Iris pigment epithelial cell (primary cell): ENCODE measurements around the gene AHDC1.
"Not testable (repeated sequence)": the region's sequence is repeated elsewhere in the genome, so short reads cannot be mapped to it uniquely, and the experiment has no call there.

ENCODE experiments used
- DNase-seq: peaks from one replicate; pipeline ENCODE4 v3.0.0-alpha.2; 2011; ENCODE audit warnings: low read depth

Gene AHDC1, protein sequence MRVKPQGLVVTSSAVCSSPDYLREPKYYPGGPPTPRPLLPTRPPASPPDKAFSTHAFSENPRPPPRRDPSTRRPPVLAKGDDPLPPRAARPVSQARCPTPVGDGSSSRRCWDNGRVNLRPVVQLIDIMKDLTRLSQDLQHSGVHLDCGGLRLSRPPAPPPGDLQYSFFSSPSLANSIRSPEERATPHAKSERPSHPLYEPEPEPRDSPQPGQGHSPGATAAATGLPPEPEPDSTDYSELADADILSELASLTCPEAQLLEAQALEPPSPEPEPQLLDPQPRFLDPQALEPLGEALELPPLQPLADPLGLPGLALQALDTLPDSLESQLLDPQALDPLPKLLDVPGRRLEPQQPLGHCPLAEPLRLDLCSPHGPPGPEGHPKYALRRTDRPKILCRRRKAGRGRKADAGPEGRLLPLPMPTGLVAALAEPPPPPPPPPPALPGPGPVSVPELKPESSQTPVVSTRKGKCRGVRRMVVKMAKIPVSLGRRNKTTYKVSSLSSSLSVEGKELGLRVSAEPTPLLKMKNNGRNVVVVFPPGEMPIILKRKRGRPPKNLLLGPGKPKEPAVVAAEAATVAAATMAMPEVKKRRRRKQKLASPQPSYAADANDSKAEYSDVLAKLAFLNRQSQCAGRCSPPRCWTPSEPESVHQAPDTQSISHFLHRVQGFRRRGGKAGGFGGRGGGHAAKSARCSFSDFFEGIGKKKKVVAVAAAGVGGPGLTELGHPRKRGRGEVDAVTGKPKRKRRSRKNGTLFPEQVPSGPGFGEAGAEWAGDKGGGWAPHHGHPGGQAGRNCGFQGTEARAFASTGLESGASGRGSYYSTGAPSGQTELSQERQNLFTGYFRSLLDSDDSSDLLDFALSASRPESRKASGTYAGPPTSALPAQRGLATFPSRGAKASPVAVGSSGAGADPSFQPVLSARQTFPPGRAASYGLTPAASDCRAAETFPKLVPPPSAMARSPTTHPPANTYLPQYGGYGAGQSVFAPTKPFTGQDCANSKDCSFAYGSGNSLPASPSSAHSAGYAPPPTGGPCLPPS (N-terminal part only)

DNA sequence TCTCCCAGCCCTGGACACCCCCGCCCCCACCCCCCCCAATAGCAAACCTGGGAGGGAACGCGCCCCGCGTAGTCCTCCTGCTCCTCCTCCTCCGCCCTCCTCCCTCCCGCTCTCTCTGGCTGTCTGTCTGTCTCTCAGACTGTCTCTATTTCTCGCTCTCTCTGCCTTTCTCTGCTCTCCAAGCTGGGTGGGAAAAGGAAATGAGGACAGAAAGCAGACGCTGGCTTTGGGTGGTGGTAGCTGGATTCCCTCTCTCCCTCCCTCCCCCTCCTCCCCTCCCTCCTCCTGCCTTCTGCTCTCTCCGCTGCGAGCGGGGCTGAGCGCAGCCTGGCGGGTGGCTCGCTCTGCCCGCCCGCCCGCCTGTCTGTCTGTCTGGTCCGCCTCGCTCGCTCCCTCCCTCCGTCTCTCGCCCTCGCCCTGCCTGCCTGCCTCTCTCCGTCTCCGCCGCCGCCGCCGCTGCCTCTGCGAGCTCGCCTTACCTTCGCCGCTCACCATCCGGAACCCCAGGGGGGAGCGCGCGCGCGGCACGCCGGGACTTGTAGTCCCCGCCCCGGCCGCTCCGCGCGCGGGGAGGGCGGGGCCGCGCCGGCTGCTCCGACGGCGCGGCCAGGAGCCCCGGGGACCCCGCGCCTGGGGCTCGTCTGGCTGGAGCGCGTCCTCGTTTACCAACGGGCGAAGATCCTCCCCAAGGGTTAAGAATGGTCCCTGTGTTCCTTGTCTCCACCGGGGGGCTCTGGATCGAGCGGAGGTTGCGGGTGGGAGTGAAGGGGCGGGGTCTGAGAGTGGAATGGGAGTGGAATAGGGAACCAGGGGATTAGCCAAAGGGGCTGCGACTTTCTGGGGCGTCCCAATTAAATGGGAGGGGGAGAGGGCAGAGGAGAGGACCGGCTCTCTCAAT is at the start of gene AHDC1:
AHDC1 (minus strand) TSS at position 464 of the 898 bp plus-strand sequence. CDS start 52,029 bp downstream, outside the sequence.
- DNase-seq: peak; percentile 95

DNA sequence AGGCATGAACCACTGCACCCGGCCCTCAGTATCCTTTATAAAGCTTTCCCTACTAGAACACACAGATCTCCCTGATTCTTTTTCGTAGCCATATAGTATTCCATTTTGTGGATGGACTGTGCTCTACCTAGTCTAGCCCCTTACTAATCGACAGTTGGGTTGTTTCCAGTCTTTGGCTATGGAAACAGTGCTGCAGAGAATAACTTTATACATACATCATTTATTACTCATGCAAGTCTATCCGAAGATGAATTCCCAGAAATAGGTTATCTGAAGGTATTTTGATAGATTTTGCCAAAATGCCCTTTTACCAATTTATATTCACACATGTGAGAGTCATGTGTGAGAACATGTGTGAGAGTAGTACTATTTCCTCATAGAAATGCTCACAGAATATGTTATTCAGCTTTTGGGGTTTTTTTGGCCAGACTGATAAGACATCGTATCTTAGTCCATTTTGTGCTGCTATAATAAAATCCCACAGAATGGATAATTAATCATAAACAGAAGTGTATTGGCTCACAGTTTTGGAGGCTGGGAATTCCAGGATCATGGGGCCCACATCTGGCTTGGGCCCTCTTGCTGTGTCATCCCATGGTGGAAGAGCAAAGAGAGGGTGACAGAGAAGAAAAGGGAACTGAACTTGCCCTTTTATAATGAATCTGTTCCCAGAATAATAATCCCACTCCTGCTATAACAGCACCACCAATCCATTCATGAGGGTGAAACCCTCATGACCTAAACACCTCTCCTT is 48.3 kb upstream of the AHDC1 start:
- no peak for DNase-seq

DNA sequence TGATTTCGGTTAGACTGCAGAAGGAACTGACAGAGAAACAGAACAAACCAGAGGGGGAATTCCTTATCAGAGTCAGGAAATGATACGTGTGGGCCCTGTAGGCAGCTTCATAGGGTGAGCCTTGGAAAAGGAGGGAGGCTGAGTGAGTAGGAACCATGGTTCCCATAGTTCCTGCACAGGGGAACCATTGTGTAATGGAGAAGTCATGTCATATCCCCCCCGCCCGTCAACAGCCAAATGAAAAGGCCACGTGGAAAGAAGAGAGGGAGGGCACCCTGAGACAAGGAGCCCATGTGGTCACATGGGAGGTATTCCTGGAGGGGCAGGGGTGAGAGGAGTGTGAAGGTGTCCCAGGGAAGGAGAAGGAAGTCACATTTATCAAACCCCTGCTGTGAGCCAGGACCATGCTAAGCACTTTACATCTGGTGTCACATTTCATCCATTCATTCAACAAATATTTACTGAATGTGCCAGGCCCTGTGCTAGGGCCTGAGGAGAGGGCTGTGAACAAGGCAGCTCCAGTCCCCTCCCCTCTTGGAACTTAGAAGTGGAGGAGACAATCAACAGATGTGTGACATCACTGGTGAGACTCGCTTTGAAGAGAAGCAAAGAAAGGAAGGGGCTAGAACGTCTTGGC is 46.7 kb upstream of the AHDC1 start:
- DNase-seq: peak; percentile 59

DNA sequence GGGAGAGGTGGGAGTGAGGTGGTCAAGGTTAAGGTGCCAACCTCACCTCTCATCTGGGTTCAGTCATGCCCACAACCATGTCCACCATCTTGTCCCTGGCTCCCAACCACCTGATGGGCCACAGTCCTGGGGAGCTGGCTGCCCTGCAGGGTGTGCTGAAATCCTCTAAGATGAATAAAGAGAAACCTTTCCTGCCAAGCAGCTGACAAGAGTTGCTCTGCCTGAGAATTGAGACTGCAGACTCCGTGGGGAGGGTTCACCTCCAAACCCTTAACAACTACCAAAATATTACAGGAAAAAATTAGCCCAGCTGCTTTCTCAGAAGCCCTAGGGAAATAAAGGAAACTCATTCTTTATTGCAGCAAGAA is 46.2 kb upstream of the AHDC1 start:
- no peak for DNase-seq

DNA sequence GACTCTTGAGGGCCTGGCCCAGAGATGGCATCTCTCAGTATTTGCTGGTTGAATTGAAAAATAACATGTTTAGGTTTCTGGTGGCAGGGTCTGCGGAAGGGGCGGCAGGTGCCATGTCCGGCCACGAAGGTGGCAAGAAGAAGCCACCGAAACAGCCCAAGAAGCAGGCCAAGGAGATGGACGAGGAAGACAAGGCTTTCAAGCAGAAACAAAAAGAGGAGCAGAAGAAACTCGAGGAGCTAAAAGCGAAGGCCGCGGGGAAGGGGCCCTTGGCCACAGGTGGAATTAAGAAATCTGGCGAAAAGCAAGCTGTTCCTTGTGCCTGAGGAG is 45.3 kb upstream of the AHDC1 start:
- DNase-seq: no peak

DNA sequence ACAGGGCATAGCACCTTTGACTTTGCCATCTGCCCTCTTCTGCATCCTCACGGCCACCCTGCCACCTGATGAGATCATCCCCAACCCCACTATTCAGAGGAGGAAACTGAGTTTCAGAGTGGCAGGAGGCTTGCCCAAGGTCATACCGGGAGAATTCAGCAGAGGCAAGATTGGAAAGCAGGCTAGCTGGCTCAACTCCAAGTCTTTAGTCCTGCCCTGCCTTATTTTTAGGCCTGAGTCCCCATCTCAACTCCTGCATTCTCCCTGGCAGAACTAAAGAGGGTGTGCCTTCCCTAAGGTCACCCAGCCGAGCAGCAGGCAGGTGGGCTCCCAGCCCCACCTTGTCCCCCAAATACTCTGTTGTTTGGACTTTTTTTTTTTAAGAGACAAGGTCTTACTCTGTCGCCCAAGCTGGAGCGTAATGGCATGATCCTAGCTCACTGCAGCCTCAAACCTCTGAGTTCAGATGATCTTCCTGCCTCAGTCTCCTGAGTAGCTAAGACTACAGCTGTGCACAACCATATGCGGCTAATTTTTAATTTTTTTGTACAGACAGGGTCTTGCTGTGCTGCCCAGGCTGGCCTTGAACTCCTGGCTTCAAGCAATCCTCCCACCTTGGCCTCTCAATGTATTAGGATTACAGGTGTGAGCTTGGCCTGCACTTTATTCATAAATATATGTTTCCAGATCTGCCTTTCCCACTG is 44.8 kb upstream of the AHDC1 start:
- no peak for DNase-seq

DNA sequence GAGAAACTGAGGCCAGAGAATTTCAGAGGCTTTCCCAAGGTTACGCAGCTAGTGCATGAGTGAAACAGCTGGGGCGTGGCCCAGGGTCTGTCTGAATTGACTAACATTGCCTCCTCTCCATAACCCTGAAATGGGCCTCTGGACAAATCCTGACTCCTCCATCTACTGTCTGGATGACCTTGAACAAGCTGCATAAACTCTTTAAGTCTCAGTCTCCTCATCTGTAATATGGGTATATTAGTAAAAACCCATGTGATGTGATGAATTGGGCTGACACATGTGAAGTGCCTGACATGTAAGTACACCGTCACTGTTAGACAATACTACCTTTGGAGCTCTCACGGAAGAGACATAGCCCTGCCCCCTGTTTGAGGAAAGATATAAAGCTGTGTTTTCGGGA is 43.4 kb upstream of the AHDC1 start:
- no peak for DNase-seq

DNA sequence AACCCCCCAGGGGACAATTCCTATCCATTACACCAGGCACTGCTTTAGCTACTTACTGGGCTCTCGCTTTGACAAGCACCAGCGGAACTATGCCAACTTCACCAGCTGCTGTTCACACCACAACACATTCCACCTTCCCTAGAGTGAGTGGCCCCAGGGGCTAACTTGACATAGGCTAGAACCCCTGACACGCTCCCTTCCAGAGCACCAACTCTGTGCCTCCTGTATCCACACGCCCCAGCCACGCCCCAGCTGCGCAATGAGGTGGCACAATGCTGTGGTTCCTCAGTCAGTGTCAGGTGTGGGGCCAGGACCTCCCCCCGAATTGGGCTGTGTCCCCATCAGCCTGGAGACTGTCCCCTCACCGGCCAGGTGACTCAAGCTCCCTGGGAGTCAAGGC is 42.7 kb upstream of the AHDC1 start:
- no peak for DNase-seq

DNA sequence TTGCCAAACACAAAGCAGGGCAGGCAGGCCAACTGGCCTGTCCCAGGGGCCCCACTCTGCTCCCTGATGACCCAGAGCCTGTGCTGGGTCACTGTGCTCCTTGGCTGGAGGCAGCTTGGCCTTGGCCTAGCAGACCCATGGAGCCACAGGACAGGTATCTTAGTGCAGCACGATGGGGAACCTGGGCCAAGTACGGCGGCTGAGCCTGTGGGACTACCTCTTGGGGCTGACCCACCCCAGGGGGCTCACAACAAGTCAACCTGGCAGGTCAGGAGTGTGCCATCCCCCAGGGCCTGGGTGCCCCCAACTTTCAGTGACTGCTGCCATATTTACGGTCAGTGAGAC is 41.1 kb upstream of the AHDC1 start:
- no peak for DNase-seq

DNA sequence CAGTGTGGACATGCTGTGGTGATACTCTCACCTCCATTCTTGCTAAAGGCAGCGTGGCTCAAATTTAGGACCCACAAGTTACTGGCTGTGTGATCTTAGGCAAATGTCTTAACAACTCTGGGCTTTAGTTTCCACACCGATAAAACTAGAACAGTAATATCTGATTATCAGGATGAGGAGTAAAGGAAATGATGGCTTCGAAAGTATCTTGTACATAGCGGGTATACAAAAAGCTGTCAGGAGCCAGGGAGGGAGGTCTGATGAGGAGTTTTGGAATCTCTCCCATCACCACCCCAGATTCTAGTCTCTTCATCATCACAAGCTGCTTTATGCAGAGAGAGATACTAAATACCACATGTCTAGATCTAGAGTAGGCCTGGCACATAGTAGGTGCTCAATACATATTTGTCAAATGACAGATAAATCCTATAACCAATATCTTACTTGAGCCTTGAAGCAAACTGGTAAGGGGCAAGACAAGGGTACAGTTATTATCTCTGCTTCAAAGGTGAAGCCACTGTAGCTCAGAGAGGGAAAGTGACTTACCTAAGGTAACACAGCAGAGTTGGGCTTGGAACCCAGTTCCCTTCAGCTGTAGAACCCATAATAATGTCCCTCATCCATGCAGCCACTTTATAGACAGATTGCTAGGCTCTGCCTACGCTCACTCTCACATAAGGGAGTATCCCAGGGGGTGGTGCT is 40.6 kb upstream of the AHDC1 start:
- DNase-seq: no peak

DNA sequence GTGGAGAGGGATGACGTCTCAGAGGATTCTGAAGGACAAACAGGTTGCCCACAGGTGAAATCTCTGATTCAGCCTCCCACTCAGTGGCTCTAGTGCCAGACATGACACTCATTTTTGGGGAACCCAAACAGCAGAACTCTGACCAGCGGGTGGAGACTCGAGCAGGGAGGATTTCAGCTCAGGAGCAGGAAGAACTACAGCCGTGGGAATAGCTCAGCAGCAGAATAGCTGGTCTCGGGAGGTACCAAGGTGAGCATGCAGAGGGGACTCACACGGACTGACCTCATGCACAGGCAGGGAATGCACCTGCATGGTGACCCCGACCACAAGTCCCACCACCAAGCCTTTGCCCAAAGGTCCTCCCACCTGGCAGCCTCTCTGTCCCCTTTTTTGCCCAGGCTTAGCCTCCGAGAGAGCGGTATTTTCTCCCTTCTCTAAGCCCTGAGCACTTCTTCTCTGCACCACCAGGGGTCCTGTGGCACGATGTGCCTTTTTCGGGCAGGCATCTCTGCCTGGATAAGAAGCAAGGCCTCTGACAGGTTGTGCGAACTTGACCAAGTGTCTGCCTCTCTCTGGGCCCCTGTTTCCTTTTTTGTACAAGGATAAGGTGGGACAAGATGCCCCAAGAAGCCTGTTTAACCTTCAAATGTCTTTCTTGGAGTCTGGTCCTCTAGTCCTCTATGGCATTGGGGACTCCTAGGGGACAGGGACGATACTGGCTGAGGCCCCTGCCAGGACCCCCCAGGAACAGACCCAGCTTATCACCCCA is 39.8 kb upstream of the AHDC1 start:
- peak; percentile 62 for DNase-seq

DNA sequence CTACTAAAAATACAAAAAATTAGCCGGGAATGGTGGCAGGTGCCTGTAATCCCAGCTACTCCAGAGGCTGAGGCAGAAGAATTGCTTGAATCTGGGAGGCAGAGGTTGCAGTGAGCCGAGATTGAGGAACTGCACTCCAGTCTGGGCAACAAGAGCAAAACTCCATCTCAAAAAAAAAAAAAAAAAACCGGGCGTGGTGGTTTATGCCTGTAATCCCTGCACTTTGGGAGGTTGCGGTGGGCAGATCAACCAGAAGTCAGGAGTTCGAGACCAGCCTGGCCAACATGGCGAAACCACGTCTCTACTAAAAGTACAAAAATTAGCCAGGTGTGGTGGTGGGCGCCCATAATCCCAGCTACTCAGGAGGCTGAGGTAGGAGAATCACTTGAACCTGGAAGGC is 36.6 kb upstream of the AHDC1 start:
- DNase-seq: not testable (repeated sequence)

DNA sequence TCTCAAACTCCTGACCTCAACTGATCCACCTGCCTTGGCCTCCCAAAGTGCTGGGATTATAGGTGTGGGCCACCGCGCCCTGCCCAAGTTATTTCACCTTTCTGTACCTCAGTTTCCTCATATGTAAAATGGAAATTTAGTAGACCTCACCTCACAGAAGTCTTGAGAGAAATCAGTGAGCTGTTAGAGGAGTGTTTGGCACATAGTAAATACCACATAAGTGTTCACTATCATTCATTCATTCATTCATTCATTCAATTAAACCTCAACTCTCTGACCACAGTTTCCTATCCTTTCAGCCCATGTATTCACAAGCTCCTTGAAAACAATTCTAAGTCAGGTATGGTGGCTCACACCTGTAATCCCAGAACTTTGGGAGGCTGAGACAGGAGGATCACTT is 34.9 kb upstream of the AHDC1 start:
- no peak for DNase-seq

DNA sequence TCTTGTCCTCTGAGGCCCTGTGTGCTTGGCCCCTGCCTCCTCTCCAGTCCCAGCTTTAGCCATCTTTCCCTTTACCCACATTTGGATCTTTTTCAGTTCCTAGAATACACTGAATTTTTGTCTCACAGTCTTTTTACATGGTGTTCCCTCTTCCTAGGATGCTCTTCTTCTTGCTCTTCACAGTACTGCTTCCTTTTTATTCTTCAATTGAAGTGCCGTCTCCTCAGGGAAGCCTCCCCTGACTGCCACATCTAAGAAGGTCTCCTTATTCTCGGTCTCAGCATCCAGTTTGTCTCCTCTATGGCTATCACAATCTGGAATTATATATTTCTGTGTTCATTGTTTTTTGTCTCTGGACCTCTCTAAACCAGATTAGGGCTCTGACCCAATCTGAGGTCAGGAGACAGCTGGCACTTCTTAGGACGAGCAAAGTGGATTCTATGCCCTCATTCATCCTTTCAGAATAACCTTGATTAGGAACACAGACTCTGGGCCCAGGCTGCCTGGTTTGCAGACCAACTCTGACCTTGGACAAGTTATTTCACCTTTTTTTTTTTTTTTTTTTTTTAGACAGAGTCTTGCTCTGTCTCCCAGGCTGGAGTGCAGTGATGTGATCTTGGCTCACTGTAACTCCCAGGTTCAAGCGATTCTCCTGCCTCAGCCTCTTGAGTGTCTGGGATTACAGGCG is 34.2 kb upstream of the AHDC1 start:
- no peak for DNase-seq

DNA sequence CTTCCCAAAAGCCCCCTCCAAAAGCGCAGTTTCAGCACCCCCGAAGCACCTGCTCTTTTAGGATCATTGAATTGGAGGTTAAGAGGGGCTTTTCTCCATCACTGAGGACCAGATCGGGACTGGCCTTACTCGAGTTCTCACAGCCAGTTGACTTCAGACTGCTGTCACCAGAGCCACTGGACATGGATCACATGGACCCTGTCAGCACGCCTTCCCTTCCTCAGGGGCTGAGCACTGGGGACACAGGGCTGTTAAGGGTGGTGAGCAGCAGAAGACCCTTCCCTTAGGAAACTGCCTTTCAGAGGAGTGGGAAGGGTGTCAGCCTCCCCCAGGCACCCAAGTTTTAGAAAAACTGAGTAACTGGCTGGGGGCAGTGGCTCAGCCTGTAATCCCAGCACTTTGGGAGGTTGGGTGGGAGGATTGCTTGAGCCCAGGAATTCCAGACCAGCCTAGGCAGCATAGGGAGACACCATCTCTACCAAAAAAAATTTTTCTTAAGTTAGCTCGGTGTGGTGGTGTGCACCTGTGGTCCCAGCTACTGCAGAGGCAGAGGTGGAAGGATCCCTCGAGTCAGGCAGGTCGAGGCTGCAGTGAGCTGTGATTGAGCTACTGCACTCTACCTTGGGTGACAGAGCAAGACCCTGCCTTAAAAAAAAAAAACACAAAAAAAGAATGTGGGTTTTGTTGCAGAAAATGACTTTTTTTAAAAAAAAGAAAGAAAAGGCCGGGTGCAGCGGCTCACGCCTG is 31.6 kb upstream of the AHDC1 start:
- DNase-seq: no peak

DNA sequence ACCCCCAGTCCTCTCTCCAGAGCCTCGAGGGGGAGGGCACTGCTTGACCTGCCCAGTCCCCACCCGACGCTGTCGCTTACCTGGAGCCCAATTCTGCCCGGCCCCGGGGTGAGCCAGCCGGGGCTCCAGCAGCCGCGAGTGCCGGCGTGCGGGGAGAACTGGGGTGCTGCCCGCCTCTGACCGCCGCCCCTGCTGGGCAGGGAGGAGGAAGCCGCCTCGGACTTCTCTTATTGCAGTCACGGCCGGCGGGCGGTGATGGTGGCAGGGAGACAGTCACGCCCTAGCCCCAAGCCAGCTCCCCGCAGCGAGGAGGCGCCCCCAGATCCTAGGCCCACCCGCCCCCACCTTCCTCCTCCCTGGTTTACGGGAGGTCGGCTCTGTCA is 31.0 kb upstream of the AHDC1 start, which contains the start of gene FGR:
FGR (minus strand) TSS at position 201 of the 383 bp plus-strand sequence. CDS start 11,269 bp downstream, outside the sequence.
- no peak for DNase-seq
